Nephron progenitor cell (in vitro differentiated cells): ENCODE results near the gene NRG2.

Experiments used
- DNase-seq: peaks from one replicate; pipeline ENCODE4 v3.0.0; 2021
- H3K27ac Mint-ChIP-seq: 2 replicates; pipeline ENCODE4 v1.8.0; 2021; ENCODE audit warnings: mild to moderate bottlenecking, moderate library complexity, mixed read lengths
- H3K27me3 Mint-ChIP-seq: 2 replicates; pipeline ENCODE4 v1.8.0; 2021; ENCODE audit warnings: mild to moderate bottlenecking, low read depth, mixed read lengths; ENCODE audit not compliant: poor library complexity
- H3K36me3 Mint-ChIP-seq: 2 replicates; pipeline ENCODE4 v1.8.0; 2021; ENCODE audit warnings: low read depth, mixed read lengths
- H3K4me1 Mint-ChIP-seq: 2 replicates; pipeline ENCODE4 v1.8.0; 2021; ENCODE audit warnings: mixed read lengths
- H3K4me3 Mint-ChIP-seq: 2 replicates; pipeline ENCODE4 v1.8.0; 2021; ENCODE audit warnings: mild to moderate bottlenecking, moderate library complexity, mixed read lengths
- H3K9me3 Mint-ChIP-seq: 2 replicates; pipeline ENCODE4 v1.8.0; 2021; ENCODE audit warnings: mild to moderate bottlenecking, moderate library complexity, mixed read lengths
- CTCF ChIP-seq: fragments of 200-600 bp; sonication (generic); IDR thresholded peaks from 2 replicates; pipeline ENCODE4 v1.5.0; 2021; ENCODE audit warnings: antibody characterized with exemption

The NRG2 gene

GRCh38 chr5:139975306-139975705 lies 67.8 kb downstream of the NRG2 start:
- H3K27ac Mint-ChIP-seq = no peak overlapping the region
- TF ChIP-seq CTCF = no peak
- H3K36me3 Mint-ChIP-seq = no peaks in the 10 kb centered on the region
- no peak overlapping the region for H3K4me3 Mint-ChIP-seq
- DNase-seq = no peak
- H3K9me3 Mint-ChIP-seq = peaks cover 5% of the 10 kb centered on the region
- no peaks in the 10 kb centered on the region for H3K4me1 Mint-ChIP-seq
- H3K27me3 Mint-ChIP-seq = peaks cover 73% of the 10 kb centered on the region

GRCh38 chr5:139974661-139975060 lies 68.4 kb downstream of the NRG2 start:
- H3K36me3 Mint-ChIP-seq = no peaks in the 10 kb centered on the region
- H3K27me3 Mint-ChIP-seq = peaks cover 73% of the 10 kb centered on the region
- no peaks in the 10 kb centered on the region for H3K4me1 Mint-ChIP-seq
- no peak for TF ChIP-seq CTCF
- no peak for DNase-seq
- no peak overlapping the region for H3K27ac Mint-ChIP-seq
- peaks cover 5% of the 10 kb centered on the region for H3K9me3 Mint-ChIP-seq
- H3K4me3 Mint-ChIP-seq = no peak overlapping the region

- DNase-seq = no peak
- peaks cover 70% of the 10 kb centered on the region for H3K27me3 Mint-ChIP-seq
- TF ChIP-seq CTCF = no peak
- H3K9me3 Mint-ChIP-seq = no peaks in the 10 kb centered on the region
- H3K4me3 Mint-ChIP-seq = no peak overlapping the region
- H3K36me3 Mint-ChIP-seq = no peaks in the 10 kb centered on the region
- H3K4me1 Mint-ChIP-seq = no peaks in the 10 kb centered on the region
- H3K27ac Mint-ChIP-seq = no peak overlapping the region
These were observed 71.8 kb downstream of the NRG2 start for GRCh38 chr5:139971202-139971725.

GRCh38 chr5:139969318-139969717 lies 73.8 kb downstream of the NRG2 start:
- Mint-ChIP-seq H3K36me3 (no peaks in the 10 kb centered on the region), H3K9me3 (no peaks in the 10 kb centered on the region), H3K27me3 (peaks cover 56% of the 10 kb centered on the region), H3K4me3 (no peak overlapping the region), H3K4me1 (no peaks in the 10 kb centered on the region), H3K27ac (no peak overlapping the region)
- no peak for DNase-seq
- no peak for TF ChIP-seq CTCF

- H3K27me3 Mint-ChIP-seq = peaks cover 59% of the 10 kb centered on the region
- H3K27ac Mint-ChIP-seq = no peak overlapping the region
- H3K4me3 Mint-ChIP-seq = no peak overlapping the region
- no peaks in the 10 kb centered on the region for H3K4me1 Mint-ChIP-seq
- H3K9me3 Mint-ChIP-seq = no peaks in the 10 kb centered on the region
- TF ChIP-seq CTCF = peak; percentile 99
- no peaks in the 10 kb centered on the region for H3K36me3 Mint-ChIP-seq
- peak; percentile 96 for DNase-seq
These were observed 74.4 kb downstream of the NRG2 start for GRCh38 chr5:139968547-139969261.

GRCh38 chr5:139967353-139967752 lies 75.7 kb downstream of the NRG2 start:
- Mint-ChIP-seq H3K36me3 (no peaks in the 10 kb centered on the region), H3K4me3 (no peak overlapping the region), H3K4me1 (no peaks in the 10 kb centered on the region), H3K9me3 (no peaks in the 10 kb centered on the region), H3K27ac (no peak overlapping the region), H3K27me3 (peaks cover 58% of the 10 kb centered on the region)
- TF ChIP-seq CTCF = no peak
- no peak for DNase-seq
